WTC11 (cell line): ENCODE data around the gene SBF2. TPM values are rescaled to one million over a fixed set of nuclear protein-coding genes. Genes with fewer than 3 reads are reported as not detected.

Experiments
- ATAC-seq: fragments of 200-7000 bp; cut with Tn5 transposase; 2 replicates; pipeline ENCODE4 v1.10.0; 2021; ENCODE audit warnings: mild to moderate bottlenecking, moderate library complexity
- CTCF ChIA-PET: fragments of 300-600 bp; sonication (Branson Sonifier 250); formaldehyde crosslinking; loops from one replicate; lab custom pipeline; 2021; ENCODE audit warnings: antibody characterized with exemption; lab: Charles Lee
- POLR2A ChIA-PET: fragments of 350-600 bp; sonication (Branson Sonifier 250); formaldehyde crosslinking; loops from one replicate; lab custom pipeline; 2021; ENCODE audit warnings: antibody characterized with exemption; lab: Charles Lee
- DNase-seq: peaks from one replicate; pipeline ENCODE4 v3.0.0; 2021; ENCODE audit warnings: low spot score
- H3K27ac Mint-ChIP-seq: 2 replicates; pipeline ENCODE4 v1.8.0; 2021; ENCODE audit warnings: mixed read lengths
- H3K27me3 Mint-ChIP-seq: 2 replicates; pipeline ENCODE4 v1.8.0; 2021; ENCODE audit warnings: low read depth, mild to moderate bottlenecking, moderate library complexity, mixed read lengths
- H3K36me3 Mint-ChIP-seq: 2 replicates; pipeline ENCODE4 v1.8.0; 2021; ENCODE audit warnings: mixed read lengths
- H3K4me1 Mint-ChIP-seq: 2 replicates; pipeline ENCODE4 v1.8.0; 2022; ENCODE audit warnings: mixed read lengths
- H3K4me3 Mint-ChIP-seq: 2 replicates; pipeline ENCODE4 v1.8.0; 2021; ENCODE audit warnings: mild to moderate bottlenecking, moderate library complexity, mixed read lengths
- H3K9me3 Mint-ChIP-seq: 2 replicates; pipeline ENCODE4 v1.8.0; 2021; ENCODE audit warnings: mixed read lengths
- FOXJ3 ChIP-seq: sonication (generic); formaldehyde crosslinking; IDR thresholded peaks from 2 replicates; pipeline ENCODE4 v1.9.0; 2021; ENCODE audit warnings: missing genetic modification reagents, mild to moderate bottlenecking, borderline replicate concordance
- FOXK1 ChIP-seq: sonication (generic); formaldehyde crosslinking; IDR thresholded peaks from 2 replicates; pipeline ENCODE4 v1.8.0; 2022; ENCODE audit warnings: mild to moderate bottlenecking, moderate library complexity, missing genetic modification reagents
- GTF2I ChIP-seq: fragments of 250-450 bp; sonication (Bioruptor Pico); conservative IDR thresholded peaks from 2 replicates; pipeline ENCODE4 v1.4.0; 2021; ENCODE audit warnings: mild to moderate bottlenecking
- NR3C1 ChIP-seq: sonication (generic); formaldehyde crosslinking; conservative IDR thresholded peaks from 2 replicates; pipeline ENCODE4 v1.8.1; 2023; ENCODE audit warnings: low read depth, mild to moderate bottlenecking, missing genetic modification reagents
- OVOL2 ChIP-seq: fragments of 250-450 bp; sonication (Bioruptor Pico); IDR thresholded peaks from 2 replicates; pipeline ENCODE4 v1.9.0; 2021; ENCODE audit warnings: mild to moderate bottlenecking, borderline replicate concordance
- SMAD3 ChIP-seq: sonication (generic); formaldehyde crosslinking; IDR thresholded peaks from 2 replicates; pipeline ENCODE4 v1.8.0; 2022; ENCODE audit warnings: missing genetic modification reagents, mild to moderate bottlenecking, borderline replicate concordance
- SMAD4 ChIP-seq: sonication (generic); formaldehyde crosslinking; IDR thresholded peaks from 2 replicates; pipeline ENCODE4 v1.8.0; 2022; ENCODE audit warnings: mild to moderate bottlenecking, missing genetic modification reagents
- SOX15 ChIP-seq: fragments of 250-450 bp; sonication (Bioruptor Pico); IDR thresholded peaks from 2 replicates; pipeline ENCODE4 v1.9.0; 2021; ENCODE audit warnings: mild to moderate bottlenecking
- TCF7 ChIP-seq: sonication (generic); formaldehyde crosslinking; IDR thresholded peaks from 2 replicates; pipeline ENCODE4 v1.8.0; 2022; ENCODE audit warnings: mild to moderate bottlenecking, low read depth, missing genetic modification reagents, moderate library complexity
- TP53 ChIP-seq: sonication (generic); formaldehyde crosslinking; IDR thresholded peaks from 2 replicates; pipeline ENCODE4 v1.8.1; 2023; ENCODE audit warnings: mild to moderate bottlenecking, missing genetic modification reagents
- total RNA-seq: library from RNA; stranded (reverse); gene quantifications from 3 replicates; pipeline ENCODE4 v1.2.3, GENCODE V29; 2021
- TF ChIP-seq, protein P1 (sequence below): sonication (generic); formaldehyde crosslinking; IDR thresholded peaks from 2 replicates; pipeline ENCODE4 v1.8.0; 2022; ENCODE audit warnings: missing genetic modification reagents
- TF ChIP-seq, protein P2 (sequence below): fragments of 250-450 bp; sonication (Bioruptor Pico); IDR thresholded peaks from 2 replicates; pipeline ENCODE4 v1.9.0; 2021; ENCODE audit warnings: mild to moderate bottlenecking
- TF ChIP-seq, protein P3 (sequence below): fragments of 200-600 bp; IDR thresholded peaks from 2 replicates; pipeline ENCODE4 v1.8.0; 2022; ENCODE audit warnings: antibody characterized with exemption
- TF ChIP-seq, protein P4 (sequence below): sonication (generic); formaldehyde crosslinking; IDR thresholded peaks from 2 replicates; pipeline ENCODE4 v1.8.1; 2023; ENCODE audit warnings: mild to moderate bottlenecking, missing genetic modification reagents, moderate library complexity
- TF ChIP-seq, protein P5 (sequence below): fragments of 250-450 bp; sonication (Bioruptor Pico); IDR thresholded peaks from 2 replicates; pipeline ENCODE4 v1.9.0; 2021; ENCODE audit warnings: moderate library complexity, mild to moderate bottlenecking, inconsistent platforms, borderline replicate concordance
- TF ChIP-seq, protein P6 (sequence below): sonication (generic); formaldehyde crosslinking; IDR thresholded peaks from 2 replicates; pipeline ENCODE4 v1.8.1; 2022; ENCODE audit warnings: low read depth, mild to moderate bottlenecking, moderate library complexity, missing genetic modification reagents, borderline replicate concordance
- TF ChIP-seq, protein P7 (sequence below): fragments of 250-450 bp; sonication (Bioruptor Pico); IDR thresholded peaks from 2 replicates; pipeline ENCODE4 v1.9.0; 2021; ENCODE audit warnings: mild to moderate bottlenecking
- TF ChIP-seq, protein P8 (sequence below): sonication (generic); formaldehyde crosslinking; IDR thresholded peaks from 2 replicates; pipeline ENCODE4 v1.8.1; 2023; ENCODE audit warnings: mild to moderate bottlenecking, missing genetic modification reagents
- TF ChIP-seq, protein P9 (sequence below): sonication (generic); formaldehyde crosslinking; IDR thresholded peaks from 2 replicates; pipeline ENCODE4 v1.8.1; 2023; ENCODE audit warnings: mild to moderate bottlenecking, missing genetic modification reagents
- TF ChIP-seq, protein P10 (sequence below): sonication (generic); formaldehyde crosslinking; IDR thresholded peaks from 2 replicates; pipeline ENCODE4 v1.8.0; 2022; ENCODE audit warnings: mild to moderate bottlenecking, missing genetic modification reagents

SBF2 gene
- total RNA-seq, 1 experiment from 2014 or later = 47.6 TPM

DNA sequence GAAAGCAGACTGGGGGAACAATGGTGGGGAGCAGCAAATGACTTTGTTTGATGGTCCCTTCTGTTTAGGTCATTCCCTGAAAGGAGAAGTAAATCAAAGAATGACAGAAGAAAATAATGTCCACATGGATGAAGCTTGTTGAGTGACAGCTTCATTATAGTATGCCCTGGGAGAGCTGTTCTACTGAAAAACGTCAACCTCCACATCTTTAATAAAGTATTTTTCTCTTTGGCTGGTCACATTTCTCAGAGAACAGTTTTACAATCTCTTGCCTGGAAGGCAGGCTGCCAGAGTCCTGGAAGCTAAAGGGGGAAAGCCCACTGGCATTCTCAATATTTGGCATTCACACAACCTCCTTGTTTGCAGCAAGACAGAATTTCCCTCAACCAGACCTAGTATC, 342.2 kb downstream of the SBF2 start:
- H3K36me3 Mint-ChIP-seq = peaks cover 9% of the 10 kb centered on the region; the same call in 1 of the 2 replicates
- peak overlapping the region; percentile 10; the same call in 1 of the 2 replicates for H3K27ac Mint-ChIP-seq
- H3K4me3 Mint-ChIP-seq = no peak overlapping the region
- POLR2A ChIA-PET = no interaction called here
- TF ChIP-seq, protein P1, sequence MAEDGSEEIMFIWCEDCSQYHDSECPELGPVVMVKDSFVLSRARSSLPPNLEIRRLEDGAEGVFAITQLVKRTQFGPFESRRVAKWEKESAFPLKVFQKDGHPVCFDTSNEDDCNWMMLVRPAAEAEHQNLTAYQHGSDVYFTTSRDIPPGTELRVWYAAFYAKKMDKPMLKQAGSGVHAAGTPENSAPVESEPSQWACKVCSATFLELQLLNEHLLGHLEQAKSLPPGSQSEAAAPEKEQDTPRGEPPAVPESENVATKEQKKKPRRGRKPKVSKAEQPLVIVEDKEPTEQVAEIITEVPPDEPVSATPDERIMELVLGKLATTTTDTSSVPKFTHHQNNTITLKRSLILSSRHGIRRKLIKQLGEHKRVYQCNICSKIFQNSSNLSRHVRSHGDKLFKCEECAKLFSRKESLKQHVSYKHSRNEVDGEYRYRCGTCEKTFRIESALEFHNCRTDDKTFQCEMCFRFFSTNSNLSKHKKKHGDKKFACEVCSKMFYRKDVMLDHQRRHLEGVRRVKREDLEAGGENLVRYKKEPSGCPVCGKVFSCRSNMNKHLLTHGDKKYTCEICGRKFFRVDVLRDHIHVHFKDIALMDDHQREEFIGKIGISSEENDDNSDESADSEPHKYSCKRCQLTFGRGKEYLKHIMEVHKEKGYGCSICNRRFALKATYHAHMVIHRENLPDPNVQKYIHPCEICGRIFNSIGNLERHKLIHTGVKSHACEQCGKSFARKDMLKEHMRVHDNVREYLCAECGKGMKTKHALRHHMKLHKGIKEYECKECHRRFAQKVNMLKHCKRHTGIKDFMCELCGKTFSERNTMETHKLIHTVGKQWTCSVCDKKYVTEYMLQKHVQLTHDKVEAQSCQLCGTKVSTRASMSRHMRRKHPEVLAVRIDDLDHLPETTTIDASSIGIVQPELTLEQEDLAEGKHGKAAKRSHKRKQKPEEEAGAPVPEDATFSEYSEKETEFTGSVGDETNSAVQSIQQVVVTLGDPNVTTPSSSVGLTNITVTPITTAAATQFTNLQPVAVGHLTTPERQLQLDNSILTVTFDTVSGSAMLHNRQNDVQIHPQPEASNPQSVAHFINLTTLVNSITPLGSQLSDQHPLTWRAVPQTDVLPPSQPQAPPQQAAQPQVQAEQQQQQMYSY (CRISPR knock-in tag) = no peak
- TF ChIP-seq, protein P2, sequence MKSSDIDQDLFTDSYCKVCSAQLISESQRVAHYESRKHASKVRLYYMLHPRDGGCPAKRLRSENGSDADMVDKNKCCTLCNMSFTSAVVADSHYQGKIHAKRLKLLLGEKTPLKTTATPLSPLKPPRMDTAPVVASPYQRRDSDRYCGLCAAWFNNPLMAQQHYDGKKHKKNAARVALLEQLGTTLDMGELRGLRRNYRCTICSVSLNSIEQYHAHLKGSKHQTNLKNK (CRISPR knock-in tag) = no peak
- TF ChIP-seq FOXJ3 = no peak
- TF ChIP-seq, protein P3, sequence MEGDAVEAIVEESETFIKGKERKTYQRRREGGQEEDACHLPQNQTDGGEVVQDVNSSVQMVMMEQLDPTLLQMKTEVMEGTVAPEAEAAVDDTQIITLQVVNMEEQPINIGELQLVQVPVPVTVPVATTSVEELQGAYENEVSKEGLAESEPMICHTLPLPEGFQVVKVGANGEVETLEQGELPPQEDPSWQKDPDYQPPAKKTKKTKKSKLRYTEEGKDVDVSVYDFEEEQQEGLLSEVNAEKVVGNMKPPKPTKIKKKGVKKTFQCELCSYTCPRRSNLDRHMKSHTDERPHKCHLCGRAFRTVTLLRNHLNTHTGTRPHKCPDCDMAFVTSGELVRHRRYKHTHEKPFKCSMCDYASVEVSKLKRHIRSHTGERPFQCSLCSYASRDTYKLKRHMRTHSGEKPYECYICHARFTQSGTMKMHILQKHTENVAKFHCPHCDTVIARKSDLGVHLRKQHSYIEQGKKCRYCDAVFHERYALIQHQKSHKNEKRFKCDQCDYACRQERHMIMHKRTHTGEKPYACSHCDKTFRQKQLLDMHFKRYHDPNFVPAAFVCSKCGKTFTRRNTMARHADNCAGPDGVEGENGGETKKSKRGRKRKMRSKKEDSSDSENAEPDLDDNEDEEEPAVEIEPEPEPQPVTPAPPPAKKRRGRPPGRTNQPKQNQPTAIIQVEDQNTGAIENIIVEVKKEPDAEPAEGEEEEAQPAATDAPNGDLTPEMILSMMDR = no peak
- no peak for TF ChIP-seq GTF2I
- no peak for TF ChIP-seq SMAD3 (CRISPR knock-in tag)
- TF ChIP-seq SMAD4 (CRISPR knock-in tag) = no peak
- TF ChIP-seq OVOL2 (CRISPR knock-in tag) = no peak
- TF ChIP-seq, protein P4, sequence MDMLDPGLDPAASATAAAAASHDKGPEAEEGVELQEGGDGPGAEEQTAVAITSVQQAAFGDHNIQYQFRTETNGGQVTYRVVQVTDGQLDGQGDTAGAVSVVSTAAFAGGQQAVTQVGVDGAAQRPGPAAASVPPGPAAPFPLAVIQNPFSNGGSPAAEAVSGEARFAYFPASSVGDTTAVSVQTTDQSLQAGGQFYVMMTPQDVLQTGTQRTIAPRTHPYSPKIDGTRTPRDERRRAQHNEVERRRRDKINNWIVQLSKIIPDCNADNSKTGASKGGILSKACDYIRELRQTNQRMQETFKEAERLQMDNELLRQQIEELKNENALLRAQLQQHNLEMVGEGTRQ (CRISPR knock-in tag) = no peak
- no peak for TF ChIP-seq SOX15
- no peak for TF ChIP-seq NR3C1 (CRISPR knock-in tag)
- TF ChIP-seq, protein P5, sequence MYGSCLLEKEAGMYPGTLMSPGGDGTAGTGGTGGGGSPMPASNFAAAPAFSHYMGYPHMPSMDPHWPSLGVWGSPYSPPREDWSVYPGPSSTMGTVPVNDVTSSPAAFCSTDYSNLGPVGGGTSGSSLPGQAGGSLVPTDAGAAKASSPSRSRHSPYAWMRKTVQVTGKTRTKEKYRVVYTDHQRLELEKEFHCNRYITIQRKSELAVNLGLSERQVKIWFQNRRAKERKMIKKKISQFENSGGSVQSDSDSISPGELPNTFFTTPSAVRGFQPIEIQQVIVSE (CRISPR knock-in tag) = no peak
- no peak for TF ChIP-seq FOXK1 (CRISPR knock-in tag)
- TF ChIP-seq, all 79 proteins: peak for 0
- ATAC-seq (no peak), DNase-seq (no peak)
- Mint-ChIP-seq H3K27me3 (no peaks in the 10 kb centered on the region), H3K9me3 (0 out of 2 replicates have a peak, but pooled peaks cover 3% of the 10 kb centered on the region), H3K4me1 (peaks cover 6% of the 10 kb centered on the region)
- CTCF ChIA-PET = no interaction called here

DNA sequence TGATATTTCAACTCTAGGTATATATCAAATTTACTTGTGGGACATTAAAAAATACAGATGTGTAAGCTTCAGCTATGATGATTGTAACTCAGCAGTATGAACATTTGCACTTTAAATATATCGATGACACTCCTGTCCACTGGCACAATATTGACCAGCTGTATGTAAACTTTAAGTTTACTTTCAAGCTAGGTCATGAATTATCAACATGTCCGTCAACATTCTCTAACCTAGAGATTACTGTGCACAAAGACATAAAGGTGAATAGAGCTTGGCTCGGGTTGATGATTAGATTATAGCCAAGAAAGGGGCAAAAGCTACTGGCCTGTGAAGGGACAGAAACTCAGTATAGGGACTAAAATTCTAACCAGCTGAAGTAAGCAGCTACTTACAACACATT, 343.6 kb downstream of the SBF2 start:
- Mint-ChIP-seq H3K4me3 (no peak overlapping the region), H3K27me3 (no peaks in the 10 kb centered on the region), H3K36me3 (peaks cover 16% of the 10 kb centered on the region), H3K27ac (no peak overlapping the region), H3K4me1 (peaks cover 6% of the 10 kb centered on the region), H3K9me3 (peaks cover 10% of the 10 kb centered on the region)
- POLR2A ChIA-PET = no interaction called here
- ATAC-seq (no peak), DNase-seq (no peak)
- CTCF ChIA-PET = interaction anchor here (1.3 kb wide), 1 partner anchor 32 kb away, joined by 4 read pairs; no protein-coding TSS in a partner anchor
- TF ChIP-seq TCF7 (CRISPR knock-in tag) = no peak
- TF ChIP-seq, protein P6, sequence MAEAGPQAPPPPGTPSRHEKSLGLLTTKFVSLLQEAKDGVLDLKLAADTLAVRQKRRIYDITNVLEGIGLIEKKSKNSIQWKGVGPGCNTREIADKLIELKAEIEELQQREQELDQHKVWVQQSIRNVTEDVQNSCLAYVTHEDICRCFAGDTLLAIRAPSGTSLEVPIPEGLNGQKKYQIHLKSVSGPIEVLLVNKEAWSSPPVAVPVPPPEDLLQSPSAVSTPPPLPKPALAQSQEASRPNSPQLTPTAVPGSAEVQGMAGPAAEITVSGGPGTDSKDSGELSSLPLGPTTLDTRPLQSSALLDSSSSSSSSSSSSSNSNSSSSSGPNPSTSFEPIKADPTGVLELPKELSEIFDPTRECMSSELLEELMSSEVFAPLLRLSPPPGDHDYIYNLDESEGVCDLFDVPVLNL (CRISPR knock-in tag) = no peak
- TF ChIP-seq, protein P7, sequence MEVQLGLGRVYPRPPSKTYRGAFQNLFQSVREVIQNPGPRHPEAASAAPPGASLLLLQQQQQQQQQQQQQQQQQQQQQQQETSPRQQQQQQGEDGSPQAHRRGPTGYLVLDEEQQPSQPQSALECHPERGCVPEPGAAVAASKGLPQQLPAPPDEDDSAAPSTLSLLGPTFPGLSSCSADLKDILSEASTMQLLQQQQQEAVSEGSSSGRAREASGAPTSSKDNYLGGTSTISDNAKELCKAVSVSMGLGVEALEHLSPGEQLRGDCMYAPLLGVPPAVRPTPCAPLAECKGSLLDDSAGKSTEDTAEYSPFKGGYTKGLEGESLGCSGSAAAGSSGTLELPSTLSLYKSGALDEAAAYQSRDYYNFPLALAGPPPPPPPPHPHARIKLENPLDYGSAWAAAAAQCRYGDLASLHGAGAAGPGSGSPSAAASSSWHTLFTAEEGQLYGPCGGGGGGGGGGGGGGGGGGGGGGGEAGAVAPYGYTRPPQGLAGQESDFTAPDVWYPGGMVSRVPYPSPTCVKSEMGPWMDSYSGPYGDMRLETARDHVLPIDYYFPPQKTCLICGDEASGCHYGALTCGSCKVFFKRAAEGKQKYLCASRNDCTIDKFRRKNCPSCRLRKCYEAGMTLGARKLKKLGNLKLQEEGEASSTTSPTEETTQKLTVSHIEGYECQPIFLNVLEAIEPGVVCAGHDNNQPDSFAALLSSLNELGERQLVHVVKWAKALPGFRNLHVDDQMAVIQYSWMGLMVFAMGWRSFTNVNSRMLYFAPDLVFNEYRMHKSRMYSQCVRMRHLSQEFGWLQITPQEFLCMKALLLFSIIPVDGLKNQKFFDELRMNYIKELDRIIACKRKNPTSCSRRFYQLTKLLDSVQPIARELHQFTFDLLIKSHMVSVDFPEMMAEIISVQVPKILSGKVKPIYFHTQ (CRISPR knock-in tag) = no peak
- TF ChIP-seq, protein P8, sequence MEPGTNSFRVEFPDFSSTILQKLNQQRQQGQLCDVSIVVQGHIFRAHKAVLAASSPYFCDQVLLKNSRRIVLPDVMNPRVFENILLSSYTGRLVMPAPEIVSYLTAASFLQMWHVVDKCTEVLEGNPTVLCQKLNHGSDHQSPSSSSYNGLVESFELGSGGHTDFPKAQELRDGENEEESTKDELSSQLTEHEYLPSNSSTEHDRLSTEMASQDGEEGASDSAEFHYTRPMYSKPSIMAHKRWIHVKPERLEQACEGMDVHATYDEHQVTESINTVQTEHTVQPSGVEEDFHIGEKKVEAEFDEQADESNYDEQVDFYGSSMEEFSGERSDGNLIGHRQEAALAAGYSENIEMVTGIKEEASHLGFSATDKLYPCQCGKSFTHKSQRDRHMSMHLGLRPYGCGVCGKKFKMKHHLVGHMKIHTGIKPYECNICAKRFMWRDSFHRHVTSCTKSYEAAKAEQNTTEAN = no peak
- TF ChIP-seq, protein P9, sequence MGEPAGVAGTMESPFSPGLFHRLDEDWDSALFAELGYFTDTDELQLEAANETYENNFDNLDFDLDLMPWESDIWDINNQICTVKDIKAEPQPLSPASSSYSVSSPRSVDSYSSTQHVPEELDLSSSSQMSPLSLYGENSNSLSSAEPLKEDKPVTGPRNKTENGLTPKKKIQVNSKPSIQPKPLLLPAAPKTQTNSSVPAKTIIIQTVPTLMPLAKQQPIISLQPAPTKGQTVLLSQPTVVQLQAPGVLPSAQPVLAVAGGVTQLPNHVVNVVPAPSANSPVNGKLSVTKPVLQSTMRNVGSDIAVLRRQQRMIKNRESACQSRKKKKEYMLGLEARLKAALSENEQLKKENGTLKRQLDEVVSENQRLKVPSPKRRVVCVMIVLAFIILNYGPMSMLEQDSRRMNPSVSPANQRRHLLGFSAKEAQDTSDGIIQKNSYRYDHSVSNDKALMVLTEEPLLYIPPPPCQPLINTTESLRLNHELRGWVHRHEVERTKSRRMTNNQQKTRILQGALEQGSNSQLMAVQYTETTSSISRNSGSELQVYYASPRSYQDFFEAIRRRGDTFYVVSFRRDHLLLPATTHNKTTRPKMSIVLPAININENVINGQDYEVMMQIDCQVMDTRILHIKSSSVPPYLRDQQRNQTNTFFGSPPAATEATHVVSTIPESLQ (CRISPR knock-in tag) = no peak
- TF ChIP-seq TP53 (CRISPR knock-in tag) = no peak
- TF ChIP-seq, protein P10, sequence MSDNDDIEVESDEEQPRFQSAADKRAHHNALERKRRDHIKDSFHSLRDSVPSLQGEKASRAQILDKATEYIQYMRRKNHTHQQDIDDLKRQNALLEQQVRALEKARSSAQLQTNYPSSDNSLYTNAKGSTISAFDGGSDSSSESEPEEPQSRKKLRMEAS (CRISPR knock-in tag) = no peak
